Astrocyte of the spinal cord (primary cell): ENCODE measurements around the gene ZNF77.

Experiments used
- DNase-seq: peaks from one replicate; pipeline ENCODE4 v3.0.0; 2011; ENCODE audit warnings: low read depth, low spot score
- H3K4me3 ChIP-seq: 2 replicates; pipeline ENCODE4 v1.5.1; 2011; ENCODE audit warnings: low read depth, mild to moderate bottlenecking, low read length, moderate library complexity
- CTCF ChIP-seq: IDR thresholded peaks from 2 replicates; pipeline ENCODE4 v1.5.1; 2012; ENCODE audit warnings: low read depth, mild to moderate bottlenecking, low read length, inconsistent platforms
- in situ Hi-C: cut with HindIII; loops from 2 replicates; pipeline ENCODE4 v1.10.0; 2017; ENCODE audit warnings: low sequenced_read_pairs

The ZNF77 gene

GRCh38 chr19:2962018-2962670, 17.4 kb upstream of the ZNF77 start:
- DNase-seq: peak; percentile 89
- in situ Hi-C loops: no loop called here
- H3K4me3 ChIP-seq: peak overlapping the region; percentile 20
- TF ChIP-seq CTCF: peak; percentile 52

GRCh38 chr19:2960120-2960519, 15.3 kb upstream of the ZNF77 start:
- no peak for DNase-seq
- no peak for TF ChIP-seq CTCF
- in situ Hi-C loops: no loop called here
- H3K4me3 ChIP-seq: no peak overlapping the region

GRCh38 chr19:2957160-2957559, 12.4 kb upstream of the ZNF77 start:
- in situ Hi-C loops: no loop called here
- TF ChIP-seq CTCF: no peak
- no peak overlapping the region for H3K4me3 ChIP-seq
- DNase-seq: no peak

- no peak for TF ChIP-seq CTCF
- DNase-seq: no peak
- no peak overlapping the region for H3K4me3 ChIP-seq
- in situ Hi-C loops: no loop called here
Measured at GRCh38 chr19:2952953-2953481, 8.2 kb upstream of the ZNF77 start.

GRCh38 chr19:2950286-2951124, 5.7 kb upstream of the ZNF77 start:
- H3K4me3 ChIP-seq: peak overlapping the region; percentile 90
- no peak for TF ChIP-seq CTCF
- DNase-seq: peak; percentile 99
- in situ Hi-C loops: no loop called here

GRCh38 chr19:2949939-2950285, 5.1 kb upstream of the ZNF77 start:
- in situ Hi-C loops: no loop called here
- TF ChIP-seq CTCF: no peak
- H3K4me3 ChIP-seq: peak overlapping the region; percentile 90
- DNase-seq: peak; percentile 19
